B cell (primary cell): Measurements from ENCODE around the gene MAPKAP1.

Experiments used
- EZH2 ChIP-seq: IDR thresholded peaks from 2 replicates; pipeline ENCODE4 v1.6.1; 2012; ENCODE audit warnings: borderline replicate concordance, low read depth, mild to moderate bottlenecking, moderate library complexity, low read length; ENCODE audit not compliant: insufficient read depth, poor library complexity, severe bottlenecking
- TF ChIP-seq, protein P1 (sequence below): fragments of 200-600 bp; IDR thresholded peaks from one replicate; pipeline ENCODE4 v1.8.0; 2022; ENCODE audit warnings: antibody characterized with exemption, mild to moderate bottlenecking

DNA sequence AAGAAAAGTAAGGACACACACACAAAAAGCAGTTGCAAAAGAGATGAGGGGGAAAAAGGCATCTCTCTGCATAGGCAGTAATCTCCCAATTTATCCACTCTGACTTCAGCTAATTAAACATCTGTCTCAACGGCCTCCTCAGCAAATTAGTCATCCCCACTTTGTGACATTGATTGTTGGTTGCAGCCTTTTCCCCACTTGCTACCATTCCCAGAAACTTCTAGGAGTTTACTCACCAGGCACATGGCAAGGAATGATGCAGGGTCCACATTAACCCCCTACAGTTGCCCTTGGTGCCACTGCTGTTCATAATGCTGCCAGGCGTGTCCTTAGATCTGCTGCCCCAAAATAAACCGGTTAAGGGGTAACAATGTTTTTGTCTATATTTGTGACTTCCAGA lies 174.6 kb downstream of the MAPKAP1 start:
- TF ChIP-seq, protein P1, sequence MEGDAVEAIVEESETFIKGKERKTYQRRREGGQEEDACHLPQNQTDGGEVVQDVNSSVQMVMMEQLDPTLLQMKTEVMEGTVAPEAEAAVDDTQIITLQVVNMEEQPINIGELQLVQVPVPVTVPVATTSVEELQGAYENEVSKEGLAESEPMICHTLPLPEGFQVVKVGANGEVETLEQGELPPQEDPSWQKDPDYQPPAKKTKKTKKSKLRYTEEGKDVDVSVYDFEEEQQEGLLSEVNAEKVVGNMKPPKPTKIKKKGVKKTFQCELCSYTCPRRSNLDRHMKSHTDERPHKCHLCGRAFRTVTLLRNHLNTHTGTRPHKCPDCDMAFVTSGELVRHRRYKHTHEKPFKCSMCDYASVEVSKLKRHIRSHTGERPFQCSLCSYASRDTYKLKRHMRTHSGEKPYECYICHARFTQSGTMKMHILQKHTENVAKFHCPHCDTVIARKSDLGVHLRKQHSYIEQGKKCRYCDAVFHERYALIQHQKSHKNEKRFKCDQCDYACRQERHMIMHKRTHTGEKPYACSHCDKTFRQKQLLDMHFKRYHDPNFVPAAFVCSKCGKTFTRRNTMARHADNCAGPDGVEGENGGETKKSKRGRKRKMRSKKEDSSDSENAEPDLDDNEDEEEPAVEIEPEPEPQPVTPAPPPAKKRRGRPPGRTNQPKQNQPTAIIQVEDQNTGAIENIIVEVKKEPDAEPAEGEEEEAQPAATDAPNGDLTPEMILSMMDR, result no peak
- TF ChIP-seq EZH2, result no peak
